K562 (cell line): ENCODE data around the gene NTRK1. TPM values are rescaled to one million over a fixed set of nuclear protein-coding genes. Genes with fewer than 3 reads are reported as not detected.

Source experiments
- ATAC-seq: fragments of 200-7000 bp; cut with Tn5 transposase; 3 replicates; pipeline ENCODE4 v1.9.1; 2020; ENCODE audit warnings: moderate library complexity
- BruUV-seq: library from RNA; stranded (reverse); fragments of 400-500 nt; replicated peaks from 2 replicates; lab custom pipeline; 2021; lab: Mats Ljungman, UMichigan
- CTCF ChIA-PET: fragments of 300-600 bp; formaldehyde crosslinking; extraction: SDS; loops from one replicate; lab custom pipeline; 2021; ENCODE audit warnings: low intra/inter-chr PET ratio; lab: Yijun Ruan, JAX
- POLR2A ChIA-PET: fragments of 300-600, 350-650 bp; sonication (Branson Sonifier 250); formaldehyde crosslinking; extraction: SDS; loops from one replicate; lab custom pipeline; 2021; ENCODE audit warnings: antibody characterized with exemption, inconsistent platforms; lab: Yijun Ruan, JAX
- DNase-seq, 4 experiments: peaks; one replicate each; pipeline versions ENCODE4 v3.0.0 to v3.0.0-alpha.2; 2011 to 2018; ENCODE audit warnings: low spot score in 3 of 4, mixed read lengths in 3 of 4; ENCODE audit errors: extremely low read depth in 1 of 4
- FAIRE-seq: peaks from 2 replicates; lab custom pipeline; 2011; peaks lifted over from hg19 to GRCh38; lab: Jason Lieb, UNC
- H2AFZ ChIP-seq: 2 replicates; pipeline ENCODE4 v1.6.0; 2011; ENCODE audit warnings: low read depth, low read length, control low read depth, inconsistent platforms
- H3K27ac ChIP-seq: fragments of 200-600 bp; 3 replicates; pipeline ENCODE4 v1.8.0; 2011; ENCODE audit warnings: low read depth, mild to moderate bottlenecking, control low read depth, inconsistent platforms, low read length, moderate library complexity, mixed read lengths; ENCODE audit errors: extremely low read depth
- H3K27me3 ChIP-seq, 2 experiments: fragments of 300-600 bp in 1 of 2; 2 replicates in 1 of 2; 3 replicates in 1 of 2; pipeline versions ENCODE4 v1.6.0 to v1.8.0; 2011; ENCODE audit warnings: inconsistent platforms in 2 of 2, low read length in 2 of 2, mild to moderate bottlenecking in 1 of 2, mixed read lengths in 1 of 2, moderate library complexity in 1 of 2; ENCODE audit not compliant: control insufficient read depth in 2 of 2, insufficient read depth in 2 of 2
- H3K36me3 ChIP-seq: fragments of 300-600 bp; 3 replicates; pipeline ENCODE4 v1.8.0; 2011; ENCODE audit warnings: mild to moderate bottlenecking, low read length, inconsistent platforms; ENCODE audit not compliant: control insufficient read depth, insufficient read depth
- H3K4me1 ChIP-seq, 2 experiments: fragments of 200-600 bp in 1 of 2; replicated peaks in 1 of 2; 2 replicates in 1 of 2; 3 replicates in 1 of 2; pipeline versions ENCODE4 v1.5.1 to v1.8.0; 2011; ENCODE audit warnings: inconsistent platforms in 2 of 2, low read length in 2 of 2, mild to moderate bottlenecking in 1 of 2, mixed read lengths in 1 of 2, moderate library complexity in 1 of 2; ENCODE audit not compliant: control insufficient read depth in 2 of 2, insufficient read depth in 2 of 2
- H3K4me2 ChIP-seq: 2 replicates; pipeline ENCODE4 v1.6.1; 2011; ENCODE audit warnings: low read length, control low read depth, inconsistent platforms, mixed read lengths; ENCODE audit not compliant: insufficient read depth
- H3K4me3 ChIP-seq: fragments of 200-600 bp; sonication (generic), shearing (Covaris generic); 2 replicates; pipeline ENCODE4 v1.5.1; 2016; ENCODE audit warnings: control low read depth, inconsistent platforms
- H3K79me2 ChIP-seq: fragments of 200-600 bp; 3 replicates; pipeline ENCODE4 v1.8.0; 2011; ENCODE audit warnings: low read length, inconsistent platforms; ENCODE audit not compliant: control insufficient read depth, insufficient read depth
- H3K9ac ChIP-seq, 2 experiments: 2 replicates each; pipeline versions ENCODE4 v1.6.0 to v1.6.1; 2011; ENCODE audit warnings: low read depth in 2 of 2, low read length in 2 of 2, control low read depth in 1 of 2, inconsistent platforms in 1 of 2, mild to moderate bottlenecking in 1 of 2, mixed read lengths in 1 of 2; ENCODE audit not compliant: insufficient read depth in 1 of 2
- H3K9me1 ChIP-seq: one replicate; pipeline ENCODE4 v1.6.0; 2011; ENCODE audit warnings: inconsistent platforms, mild to moderate bottlenecking, low read length, moderate library complexity; ENCODE audit not compliant: control insufficient read depth, insufficient read depth
- H3K9me3 ChIP-seq: replicated peaks from 2 replicates; pipeline ENCODE4 v1.5.1; 2011; ENCODE audit warnings: low read depth, low read length, inconsistent platforms; ENCODE audit not compliant: control insufficient read depth, insufficient read depth
- H4K20me1 ChIP-seq: replicated peaks from 2 replicates; pipeline ENCODE4 v1.6.1; 2011; ENCODE audit warnings: low read length, inconsistent platforms, mixed read lengths; ENCODE audit not compliant: control insufficient read depth, insufficient read depth
- CREB1 ChIP-seq, 2 experiments: sonication (generic) in 1 of 2; formaldehyde crosslinking in 1 of 2; IDR thresholded peaks; 2 replicates each; pipeline versions ENCODE4 v1.6.1 to v1.8.0; 2012 to 2022; ENCODE audit warnings: inconsistent platforms in 1 of 2, mild to moderate bottlenecking in 1 of 2, missing genetic modification reagents in 1 of 2, moderate library complexity in 1 of 2
- GABPA ChIP-seq: fragments of 200-800 bp; sonication (Bioruptor generic); conservative IDR thresholded peaks from 2 replicates; pipeline ENCODE4 v1.6.1; 2016; ENCODE audit warnings: low read depth, missing genetic modification characterization, missing compliant biosample characterization
- HDGF ChIP-seq: fragments of 450-650 bp; IDR thresholded peaks from 2 replicates; pipeline ENCODE4 v1.6.1; 2016
- KDM1A ChIP-seq, 2 experiments: fragments of 450-650 bp; IDR thresholded peaks; 2 replicates each; pipeline ENCODE4 v1.6.1; 2016; ENCODE audit warnings: mild to moderate bottlenecking in 2 of 2
- LARP7 ChIP-seq: fragments of 450-650 bp; IDR thresholded peaks from 2 replicates; pipeline ENCODE4 v1.6.1; 2016
- MEIS2 ChIP-seq: fragments of 450-650 bp; IDR thresholded peaks from 2 replicates; pipeline ENCODE4 v1.6.1; 2014; ENCODE audit warnings: mild to moderate bottlenecking; ENCODE audit not compliant: partially characterized antibody
- RBBP5 ChIP-seq: fragments of 200-600 bp; sonication (generic); IDR thresholded peaks from 2 replicates; pipeline ENCODE4 v1.6.1; 2012; ENCODE audit warnings: borderline replicate concordance, mild to moderate bottlenecking, low read length, control low read depth, inconsistent platforms; ENCODE audit not compliant: insufficient read depth, poor library complexity, severe bottlenecking
- RBM34 ChIP-seq: fragments of 200-400 bp; formaldehyde crosslinking; IDR thresholded peaks from 2 replicates; pipeline ENCODE4 v1.6.1; 2018; ENCODE audit warnings: low read length, borderline replicate concordance; ENCODE audit not compliant: insufficient read depth
- RNF2 ChIP-seq: sonication (generic); IDR thresholded peaks from 2 replicates; pipeline ENCODE4 v1.6.1; 2016
- SMARCE1 ChIP-seq: fragments of 450-650 bp; IDR thresholded peaks from 2 replicates; pipeline ENCODE4 v1.7.1; 2016; ENCODE audit warnings: mild to moderate bottlenecking
- ZNF124 ChIP-seq: sonication (generic); formaldehyde crosslinking; IDR thresholded peaks from 2 replicates; pipeline ENCODE4 v1.8.1; 2022; ENCODE audit warnings: missing genetic modification reagents
- ZNF408 ChIP-seq: fragments of 250-450 bp; sonication (Bioruptor Pico); IDR thresholded peaks from 2 replicates; pipeline ENCODE4 v1.4.0; 2020; ENCODE audit warnings: low read depth, mild to moderate bottlenecking, moderate library complexity
- ZNF695 ChIP-seq: fragments of 450-650 bp; formaldehyde crosslinking; IDR thresholded peaks from 2 replicates; pipeline ENCODE4 v1.4.0; 2020; ENCODE audit warnings: mild to moderate bottlenecking, moderate library complexity
- WGBS: fragments of 100-300 bp; shearing (Covaris generic); methylation state at CpG from one replicate; pipeline ENCODE4 v1.1.6; 2016; ENCODE audit warnings: low coverage, mixed read lengths; ENCODE audit not compliant: insufficient coverage; ENCODE audit errors: missing lambda C conversion rate; 5-methylcytosine and 5-hydroxymethylcytosine counted together
- in situ Hi-C: fragments of 300-500 bp; cut with MboI; formaldehyde crosslinking; loops from 4 replicates; pipeline ENCODE4 v1.15.0; 2018; ENCODE audit warnings: inconsistent platforms, mixed read lengths
- intact Hi-C: fragments of 100-400 bp; cut with micrococcal nuclease; formaldehyde crosslinking; loops from 2 replicates; pipeline ENCODE4 v1.14.2; 2022
- polyA plus RNA-seq, 8 experiments: library from polyadenylated mRNA; depleted of rRNA in 4 of 8; stranded (reverse) in 5 of 8; unstranded in 3 of 8; fragments of >200 nt; fragmentation: Nextera tagmentation in 2 of 8; fragmentation: Illumina TruSeq in 1 of 8; extraction: Ambion mirVana in 2 of 8; extraction: Trizol in 1 of 8; gene quantifications; 2 replicates each; pipeline versions ENCODE4 v1.2.1 to v1.2.3, GENCODE V29; 2011 to 2014; ENCODE audit warnings: inconsistent platforms in 1 of 8, missing spikeins in 1 of 8
- total RNA-seq, 7 experiments: library from RNA; depleted of rRNA in 6 of 7; stranded (reverse); fragments of >200 nt in 6 of 7; fragmentation: Illumina TruSeq in 2 of 7; extraction: Trizol in 2 of 7; gene quantifications; 2 replicates each; pipeline versions ENCODE4 v1.2.1 to v1.2.3, GENCODE V29; 2011 to 2021; ENCODE audit warnings: low replicate concordance in 1 of 7
- TF ChIP-seq, protein P1 (sequence below): sonication (generic); formaldehyde crosslinking; IDR thresholded peaks from 2 replicates; pipeline ENCODE4 v1.8.0; 2022; ENCODE audit warnings: missing genetic modification reagents, mild to moderate bottlenecking, moderate library complexity, borderline replicate concordance
- TF ChIP-seq, protein P2 (sequence below), 2 experiments: IDR thresholded peaks; 2 replicates each; pipeline ENCODE4 v1.6.1; 2012; ENCODE audit warnings: improper control_type of control experiment in 2 of 2, low read depth in 2 of 2, low read length in 2 of 2, borderline replicate concordance in 1 of 2
- TF ChIP-seq, protein P3 (sequence below): fragments of 450-650 bp; formaldehyde crosslinking; IDR thresholded peaks from 2 replicates; pipeline ENCODE4 v1.4.0; 2022; ENCODE audit warnings: missing genetic modification characterization

The NTRK1 gene
- total and polyA plus RNA-seq, 9 of the 15 experiments (the other 6 are each of a cell fraction or from before 2014, with no cell fraction given), result 0.46 to 30.0 (median 7.9) TPM

DNA sequence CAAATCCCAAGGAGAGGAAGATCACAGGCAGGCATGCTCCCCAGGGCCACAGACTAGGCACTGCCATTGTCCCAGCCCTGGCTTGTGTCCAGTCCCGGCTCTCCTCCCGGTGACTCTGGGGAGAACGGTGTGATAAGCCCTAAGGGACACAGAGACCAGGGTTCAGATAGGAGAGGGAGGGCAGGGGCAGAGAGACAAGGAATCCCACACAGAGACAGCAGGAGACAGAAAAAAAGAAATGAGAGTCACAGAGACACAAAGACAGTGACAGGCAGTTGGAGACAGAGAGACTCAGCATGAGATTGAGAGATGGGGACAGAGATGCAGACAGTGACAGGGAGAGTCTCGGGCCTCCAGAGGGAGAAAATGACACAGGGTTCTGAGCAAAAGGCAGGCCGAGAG is 2.1 kb upstream of the NTRK1 start:
- H3K27me3 ChIP-seq, result no peaks in the 10 kb centered on the region
- peak; percentile 46 to 66 (median 52) for DNase-seq
- H3K9me1 ChIP-seq, result no peaks in the 10 kb centered on the region
- peaks cover 59 to 73% of the 10 kb centered on the region in 2 experiments for H3K4me1 ChIP-seq
- in situ Hi-C loops (no loop called here), intact Hi-C loops (no loop called here)
- peak overlapping the region; percentile 90 for H3K4me2 ChIP-seq
- H3K9me3 ChIP-seq, result no peaks in the 10 kb centered on the region
- ChIA-PET POLR2A (interaction anchor here (0.5 to 2.3 kb wide), 7 partner anchors 10 to 199 kb away, joined by 3 to 10 read pairs (median 4); no protein-coding TSS in a partner anchor), CTCF (interaction anchor here (3.3 kb wide), 1 partner anchor 132 kb away, joined by 31 read pairs; no protein-coding TSS in a partner anchor)
- no peak overlapping the region; the same call in 2 of the 3 replicates for H3K27ac ChIP-seq
- H2AFZ ChIP-seq, result peak overlapping the region; percentile 69; the same call in 1 of the 2 replicates
- H3K36me3 ChIP-seq, result no peaks in the 10 kb centered on the region
- no peaks in the 10 kb centered on the region for H4K20me1 ChIP-seq
- peak; percentile 71 for FAIRE-seq
- peak; percentile 57 for ATAC-seq
- H3K4me3 ChIP-seq, result peak overlapping the region; percentile 34; the same call in 1 of the 2 replicates
- H3K9ac ChIP-seq, result peak overlapping the region; percentile 8 to 78; a peak in 2 of 4 replicates
- peaks cover 17% of the 10 kb centered on the region; the same call in 2 of the 3 replicates for H3K79me2 ChIP-seq
- 3% methylated on average over 3 of the region's 5 CpGs for WGBS
- no TSS peak for BruUV-seq
- TF ChIP-seq, protein P1, sequence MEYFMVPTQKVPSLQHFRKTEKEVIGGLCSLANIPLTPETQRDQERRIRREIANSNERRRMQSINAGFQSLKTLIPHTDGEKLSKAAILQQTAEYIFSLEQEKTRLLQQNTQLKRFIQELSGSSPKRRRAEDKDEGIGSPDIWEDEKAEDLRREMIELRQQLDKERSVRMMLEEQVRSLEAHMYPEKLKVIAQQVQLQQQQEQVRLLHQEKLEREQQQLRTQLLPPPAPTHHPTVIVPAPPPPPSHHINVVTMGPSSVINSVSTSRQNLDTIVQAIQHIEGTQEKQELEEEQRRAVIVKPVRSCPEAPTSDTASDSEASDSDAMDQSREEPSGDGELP (CRISPR knock-in tag), result no peak
- TF ChIP-seq RNF2 (no peak), SMARCE1 (0 out of 2 replicates have a peak, but pooled peaks have one; percentile 18), RBM34 (no peak), MEIS2 (peak; percentile 36), ZNF695 (CRISPR knock-in tag) (no peak), CREB1 (IDR thresholded peaks at IDR 0.05) (no peak), CREB1 (CRISPR knock-in tag; IDR thresholded peaks at IDR 0.05) (no peak), RBBP5 (peak; percentile 15), KDM1A (IDR thresholded peaks at IDR 0.05) (no peak), ZNF124 (CRISPR knock-in tag) (no peak), GABPA (tag) (no peak), ZNF408 (CRISPR knock-in tag) (no peak), LARP7 (0 out of 2 replicates have a peak, but pooled peaks have one; percentile 62), HDGF (0 out of 2 replicates have a peak, but pooled peaks have one; percentile 35)
- TF ChIP-seq, protein P2, sequence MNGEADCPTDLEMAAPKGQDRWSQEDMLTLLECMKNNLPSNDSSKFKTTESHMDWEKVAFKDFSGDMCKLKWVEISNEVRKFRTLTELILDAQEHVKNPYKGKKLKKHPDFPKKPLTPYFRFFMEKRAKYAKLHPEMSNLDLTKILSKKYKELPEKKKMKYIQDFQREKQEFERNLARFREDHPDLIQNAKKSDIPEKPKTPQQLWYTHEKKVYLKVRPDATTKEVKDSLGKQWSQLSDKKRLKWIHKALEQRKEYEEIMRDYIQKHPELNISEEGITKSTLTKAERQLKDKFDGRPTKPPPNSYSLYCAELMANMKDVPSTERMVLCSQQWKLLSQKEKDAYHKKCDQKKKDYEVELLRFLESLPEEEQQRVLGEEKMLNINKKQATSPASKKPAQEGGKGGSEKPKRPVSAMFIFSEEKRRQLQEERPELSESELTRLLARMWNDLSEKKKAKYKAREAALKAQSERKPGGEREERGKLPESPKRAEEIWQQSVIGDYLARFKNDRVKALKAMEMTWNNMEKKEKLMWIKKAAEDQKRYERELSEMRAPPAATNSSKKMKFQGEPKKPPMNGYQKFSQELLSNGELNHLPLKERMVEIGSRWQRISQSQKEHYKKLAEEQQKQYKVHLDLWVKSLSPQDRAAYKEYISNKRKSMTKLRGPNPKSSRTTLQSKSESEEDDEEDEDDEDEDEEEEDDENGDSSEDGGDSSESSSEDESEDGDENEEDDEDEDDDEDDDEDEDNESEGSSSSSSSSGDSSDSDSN (IDR thresholded peaks at IDR 0.05; ENCODE audit: borderline replicate concordance in 1 of 2, low read depth in 2 of 2, low read length in 2 of 2), result 0 out of 4 replicates have a peak, but pooled peaks of 1 of the 2 experiments have one; percentile 38
- TF ChIP-seq, protein P3, sequence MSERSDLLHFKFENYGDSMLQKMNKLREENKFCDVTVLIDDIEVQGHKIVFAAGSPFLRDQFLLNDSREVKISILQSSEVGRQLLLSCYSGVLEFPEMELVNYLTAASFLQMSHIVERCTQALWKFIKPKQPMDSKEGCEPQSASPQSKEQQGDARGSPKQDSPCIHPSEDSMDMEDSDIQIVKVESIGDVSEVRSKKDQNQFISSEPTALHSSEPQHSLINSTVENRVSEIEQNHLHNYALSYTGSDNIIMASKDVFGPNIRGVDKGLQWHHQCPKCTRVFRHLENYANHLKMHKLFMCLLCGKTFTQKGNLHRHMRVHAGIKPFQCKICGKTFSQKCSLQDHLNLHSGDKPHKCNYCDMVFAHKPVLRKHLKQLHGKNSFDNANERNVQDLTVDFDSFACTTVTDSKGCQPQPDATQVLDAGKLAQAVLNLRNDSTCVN, result 0 out of 2 replicates have a peak, but pooled peaks have one; percentile 53
